Sigmoid colon (tissue), 4 donors: ENCODE data around the gene POLK.

Experiments used
- CTCF ChIP-seq, 4 experiments: fragments of 450-650 bp in 3 of 4; fragments of 200-600 bp in 1 of 4; IDR thresholded peaks; one replicate each; pipeline ENCODE4 v1.5.1; 2016 to 2019; ENCODE audit warnings: antibody characterized with exemption in 4 of 4, mild to moderate bottlenecking in 3 of 4, moderate library complexity in 2 of 4
- EP300 ChIP-seq, 4 donors: sonication (generic); formaldehyde crosslinking; IDR thresholded peaks; one replicate each; pipeline ENCODE4 v1.6.1; 2017; ENCODE audit warnings: antibody characterized with exemption in 4 of 4
- POLR2A ChIP-seq, 2 donors: fragments of 450-650 bp; IDR thresholded peaks; one replicate each; pipeline ENCODE4 v1.6.1; 2016; ENCODE audit warnings: antibody characterized with exemption in 2 of 2, mild to moderate bottlenecking in 2 of 2, moderate library complexity in 2 of 2

- TF ChIP-seq EP300 (IDR thresholded peaks at IDR 0.05) (no peak), CTCF (IDR thresholded peaks at IDR 0.05) (no peak), POLR2A (IDR thresholded peaks at IDR 0.05) (no peak)
These were observed 56.5 kb downstream of the POLK start for GRCh38 chr5:75568202-75568601.
